NCI-H82 treated with DMSO at 0.1 percent for 48 hours (cell line): ENCODE measurements around the gene MUS81.

ENCODE experiments used
- DNase-seq: peaks from one replicate; lab custom pipeline; 2025; ENCODE audit not compliant: unreplicated experiment; lab: John Stamatoyannopoulos, UW

The MUS81 gene

DNA sequence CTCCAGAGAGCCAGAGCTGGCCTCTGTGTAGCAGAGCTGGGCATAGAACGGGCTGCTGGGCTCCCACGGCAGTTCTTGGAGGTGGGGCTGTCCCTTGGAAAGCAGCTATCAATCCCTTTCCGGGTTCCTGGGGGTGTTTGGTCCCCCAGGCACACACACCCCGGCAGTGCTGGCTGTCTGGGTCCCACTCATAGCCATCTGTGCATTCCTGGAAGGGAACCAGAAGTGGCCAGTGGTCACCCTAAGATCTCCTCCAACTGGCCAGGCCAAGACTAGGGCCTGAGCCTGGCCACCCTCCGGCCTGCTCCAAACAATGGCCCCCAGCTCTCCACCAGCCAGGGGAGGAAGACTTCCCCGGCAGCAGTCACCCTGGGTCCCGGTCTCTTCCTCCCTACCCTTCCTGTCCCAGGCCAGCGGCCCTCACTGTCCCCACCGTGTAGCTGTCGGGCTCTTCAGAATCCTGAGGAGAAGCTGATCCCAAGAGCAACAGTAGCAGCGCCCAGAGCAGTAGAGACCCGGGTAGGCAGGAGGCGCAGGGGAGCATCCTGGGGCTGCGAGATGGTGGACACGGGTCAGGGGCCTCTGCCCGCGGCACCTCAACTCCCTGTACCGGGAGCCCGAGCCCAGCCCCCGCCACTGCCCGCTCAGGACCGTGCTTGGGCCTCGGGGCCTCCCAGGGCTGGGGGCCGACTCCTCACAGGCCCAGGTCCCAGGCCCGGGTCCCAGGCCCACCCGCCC lies 11.7 kb downstream of the MUS81 start:
- no peak for DNase-seq

DNA sequence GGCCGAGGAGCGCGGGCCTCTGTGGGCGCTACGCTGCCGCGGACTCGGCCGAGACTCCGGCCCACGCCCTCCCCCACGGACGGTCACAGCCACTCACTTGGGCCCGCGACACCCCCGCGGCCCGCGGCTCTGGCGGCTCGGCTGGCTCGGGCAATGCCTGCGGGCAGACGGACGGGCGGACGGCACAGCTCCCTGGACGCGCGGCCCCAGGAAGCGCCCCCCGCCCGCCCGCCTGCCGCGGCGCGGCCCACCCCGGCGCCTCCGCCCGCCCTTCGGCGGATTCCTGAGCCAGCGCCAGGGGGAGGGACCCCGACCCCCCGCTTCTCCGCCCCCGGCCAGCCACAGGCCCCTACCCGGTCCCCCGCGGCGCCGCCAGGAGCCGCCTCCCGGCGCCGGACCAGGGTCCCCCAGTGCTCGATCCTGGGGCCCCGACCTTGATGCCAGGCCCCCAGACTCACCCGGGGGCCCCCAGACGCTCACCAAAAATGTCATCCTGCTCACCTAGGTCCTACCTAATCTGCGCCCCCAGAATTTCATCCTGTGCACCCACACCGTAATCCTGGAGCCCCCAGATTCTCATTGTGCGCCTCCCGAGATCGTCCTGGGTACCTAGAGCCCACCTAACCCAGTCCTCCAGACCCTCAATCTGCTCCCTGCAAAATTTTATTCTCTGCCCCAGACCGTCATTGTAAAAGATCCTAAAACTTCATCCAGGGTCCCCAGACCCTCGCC lies 12.5 kb downstream of the MUS81 start, which contains the start of gene EFEMP2:
Gene EFEMP2 (minus strand): TSS at position 215 of the 732 bp plus-strand sequence. CDS start 446 bp downstream, outside the sequence.
- no peak for DNase-seq

GRCh38 chr11:65873318-65874156 lies 13.3 kb downstream of the MUS81 start:
- DNase-seq: peak; percentile 79

DNA sequence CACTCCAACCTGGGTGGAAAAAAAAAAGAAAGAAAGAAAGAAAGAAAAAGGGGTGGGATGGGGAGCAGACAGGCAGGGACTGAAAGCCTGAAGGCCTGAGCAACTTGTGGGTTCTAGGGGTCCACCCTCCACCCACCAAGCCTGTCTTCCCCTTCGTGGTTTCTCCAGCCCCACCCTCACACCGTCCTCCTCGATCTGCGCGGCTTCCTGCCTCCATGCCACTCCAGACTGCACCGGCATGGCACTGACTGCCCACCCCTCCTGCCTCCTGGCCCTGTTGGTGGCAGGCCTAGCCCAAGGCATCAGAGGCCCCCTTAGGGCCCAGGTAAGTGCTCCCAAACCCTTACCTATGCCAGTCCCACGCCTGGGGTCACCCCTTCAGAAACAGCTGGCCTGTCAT lies 19.4 kb downstream of the MUS81 start, which contains the start of gene CTSW:
Gene CTSW (plus strand): TSS at position 221 of the 400 bp plus-strand sequence. CDS start 18 bp downstream, at position 239.
- no peak for DNase-seq

DNA sequence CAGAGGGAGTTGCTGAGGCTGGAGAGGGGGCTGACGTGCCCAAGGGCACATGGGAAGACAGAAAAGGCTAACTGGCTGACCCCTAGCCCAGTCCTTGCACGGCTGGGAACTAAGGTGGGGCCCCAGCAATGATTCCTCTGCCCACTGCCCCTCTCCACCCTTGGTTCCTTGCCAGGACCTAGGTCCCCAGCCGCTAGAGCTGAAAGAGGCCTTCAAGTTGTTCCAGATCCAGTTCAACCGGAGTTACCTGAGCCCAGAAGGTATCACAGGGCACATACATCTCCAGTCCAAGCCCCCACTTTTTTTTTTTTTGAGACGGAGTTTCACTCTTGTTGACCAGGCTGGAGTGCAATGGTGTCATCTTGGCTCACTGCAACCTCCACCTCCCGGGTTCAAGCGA lies 19.8 kb downstream of the MUS81 start:
- no peak for DNase-seq

GRCh38 chr11:65880844-65881421 lies 20.7 kb downstream of the MUS81 start:
- DNase-seq: no peak

DNA sequence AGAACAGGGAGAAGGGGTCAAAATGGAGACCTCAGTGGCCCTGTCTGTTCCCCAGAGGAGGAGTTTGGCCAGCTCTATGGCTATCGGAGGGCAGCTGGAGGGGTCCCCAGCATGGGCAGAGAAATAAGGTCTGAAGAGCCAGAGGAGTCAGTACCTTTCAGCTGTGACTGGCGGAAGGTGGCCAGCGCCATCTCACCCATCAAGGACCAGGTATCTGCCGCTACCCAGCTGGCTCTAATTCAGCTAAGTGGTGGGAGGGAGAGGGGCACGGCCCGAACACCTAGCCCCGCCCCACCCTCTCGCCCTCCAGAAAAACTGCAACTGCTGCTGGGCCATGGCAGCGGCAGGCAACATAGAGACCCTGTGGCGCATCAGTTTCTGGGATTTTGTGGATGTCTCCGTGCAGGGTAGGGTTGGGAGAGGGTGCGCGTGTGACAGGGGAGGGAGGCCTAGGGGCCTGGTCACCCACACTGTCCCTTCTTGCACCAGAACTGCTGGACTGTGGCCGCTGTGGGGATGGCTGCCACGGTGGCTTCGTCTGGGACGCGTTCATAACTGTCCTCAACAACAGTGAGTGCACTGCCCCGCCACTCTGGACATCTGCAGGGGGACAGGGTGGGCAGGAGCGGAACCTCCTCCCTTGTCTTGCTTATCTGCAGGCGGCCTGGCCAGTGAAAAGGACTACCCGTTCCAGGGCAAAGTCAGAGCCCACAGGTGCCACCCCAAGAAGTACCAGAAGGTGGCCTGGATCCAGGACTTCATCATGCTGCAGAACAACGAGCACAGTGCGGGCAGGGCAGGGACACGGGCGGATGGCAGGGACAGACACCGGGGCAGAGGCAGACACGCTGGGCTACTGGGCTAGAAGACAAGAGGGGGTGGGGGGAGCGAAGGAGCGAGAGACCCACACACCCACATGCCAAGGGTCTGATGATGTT lies 22.2 kb downstream of the MUS81 start:
- no peak for DNase-seq

DNA sequence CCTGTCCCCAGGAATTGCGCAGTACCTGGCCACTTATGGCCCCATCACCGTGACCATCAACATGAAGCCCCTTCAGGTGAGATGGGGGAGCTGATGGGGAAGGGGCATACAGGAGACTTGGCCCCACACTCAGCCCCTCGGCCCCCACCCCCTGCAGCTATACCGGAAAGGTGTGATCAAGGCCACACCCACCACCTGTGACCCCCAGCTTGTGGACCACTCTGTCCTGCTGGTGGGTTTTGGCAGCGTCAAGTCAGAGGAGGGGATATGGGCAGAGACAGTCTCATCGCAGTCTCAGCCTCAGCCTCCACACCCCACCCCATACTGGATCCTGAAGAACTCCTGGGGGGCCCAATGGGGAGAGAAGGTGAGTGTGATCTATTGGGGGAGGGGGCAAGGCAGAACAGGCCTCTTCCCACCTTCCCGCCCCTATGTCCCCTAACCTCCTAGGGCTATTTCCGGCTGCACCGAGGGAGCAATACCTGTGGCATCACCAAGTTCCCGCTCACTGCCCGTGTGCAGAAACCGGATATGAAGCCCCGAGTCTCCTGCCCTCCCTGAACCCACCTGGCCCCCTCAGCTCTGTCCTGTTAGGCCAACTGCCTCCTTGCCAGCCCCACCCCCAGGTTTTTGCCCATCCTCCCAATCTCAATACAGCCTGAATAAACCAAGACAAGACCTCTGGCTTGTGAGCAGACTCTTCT lies 23.0 kb downstream of the MUS81 start:
- no peak for DNase-seq

GRCh38 chr11:65883786-65884715 lies 23.8 kb downstream of the MUS81 start:
- DNase-seq: no peak

DNA sequence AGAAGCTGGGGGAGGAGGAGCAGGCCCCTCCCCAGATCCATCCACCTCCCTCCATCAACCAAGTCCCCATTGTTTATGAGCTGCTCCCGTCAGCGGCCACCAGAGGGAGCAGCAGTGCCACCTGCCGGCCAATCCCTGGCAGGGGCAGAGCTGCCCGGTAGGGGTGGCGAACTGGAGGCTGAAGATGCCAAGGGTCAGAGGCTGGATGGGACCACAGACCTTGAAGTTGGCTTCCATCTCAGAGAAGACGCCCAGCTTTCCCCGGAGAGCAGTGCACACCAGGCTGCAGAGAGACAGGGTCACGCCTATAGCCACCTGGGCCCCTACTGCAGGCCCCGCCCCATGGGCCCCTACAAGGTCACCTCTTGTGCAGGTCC lies 24.5 kb downstream of the MUS81 start:
- peak; percentile 31 for DNase-seq

GRCh38 chr11:65885231-65885630 lies 25.0 kb downstream of the MUS81 start:
- no peak for DNase-seq

- no peak for DNase-seq
Observed at GRCh38 chr11:65885808-65886536, 25.7 kb downstream of the MUS81 start.

- DNase-seq: no peak
Observed at GRCh38 chr11:65886826-65887722, 26.8 kb downstream of the MUS81 start.

DNA sequence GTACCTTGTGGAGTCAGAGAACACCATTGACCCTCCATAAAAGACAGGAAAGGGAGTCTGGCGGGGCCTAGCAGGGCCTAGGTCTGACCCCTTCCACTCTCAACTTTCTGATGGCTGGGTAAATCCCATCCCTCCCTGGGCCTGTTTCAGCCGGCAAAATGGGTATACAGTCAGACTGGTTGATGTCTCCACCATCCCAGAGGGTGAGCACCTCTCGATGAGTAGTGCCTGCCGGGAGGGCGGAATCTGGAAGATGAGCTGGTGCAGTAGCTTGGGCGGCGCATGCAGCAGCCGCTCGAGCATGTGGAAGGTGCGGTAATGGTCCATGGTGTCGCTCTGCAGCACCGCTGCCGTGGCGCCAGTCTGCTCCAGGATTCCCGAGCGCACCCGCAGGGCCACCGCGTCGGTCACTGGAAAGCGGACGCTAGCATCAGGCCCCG lies 27.5 kb downstream of the MUS81 start:
- DNase-seq: no peak

DNA sequence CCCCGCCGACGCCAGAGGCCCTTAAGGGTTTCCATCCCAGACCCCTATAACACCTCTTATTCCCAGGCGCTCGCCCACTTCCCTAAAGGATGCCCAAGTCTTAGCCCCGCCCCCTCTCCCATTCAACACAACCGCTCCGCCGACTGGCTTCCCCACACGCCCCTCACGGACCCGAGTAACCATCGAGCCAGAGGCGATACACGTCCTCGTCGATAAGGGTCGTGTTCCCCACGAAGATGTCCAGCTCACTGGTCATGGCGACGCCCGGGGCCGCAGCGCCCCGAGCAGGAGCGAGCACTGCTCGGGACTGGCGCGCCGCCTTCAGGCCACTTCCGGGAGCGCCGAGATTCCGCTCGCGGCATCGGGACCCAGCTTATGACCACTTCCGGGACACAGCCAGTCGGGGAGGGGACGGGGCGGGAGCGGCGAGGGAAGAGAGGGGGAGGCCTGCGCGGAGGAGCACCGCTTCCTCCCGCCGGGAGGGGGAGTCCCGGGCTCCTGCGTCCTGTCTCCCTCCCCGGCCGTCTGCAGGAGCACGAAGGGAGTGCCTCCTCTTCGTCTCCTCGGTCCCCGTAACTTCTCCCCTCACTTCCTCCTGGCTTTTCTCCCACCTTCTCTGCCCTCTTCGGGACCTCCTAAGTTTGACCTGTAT lies 28.1 kb downstream of the MUS81 start, which contains the start of gene FIBP:
Gene FIBP (minus strand): TSS at position 309 of the 652 bp plus-strand sequence. CDS start 53 bp downstream, at position 256.
- DNase-seq: peak; percentile 76
